ENCODE measurements around the gene ZNF48. TPM values are rescaled to one million over a fixed set of nuclear protein-coding genes. Genes with fewer than 3 reads are reported as not detected.
A peak's percentile ranks its signal among the peaks of the same experiment; 100 is the strongest.

The ZNF48 gene
- total RNA-seq, 1 donor = 10.9 TPM

GRCh38 chr16:30380803-30381208, 14.4 kb upstream of the ZNF48 start:
- no peaks in the 10 kb centered on the region for H3K36me3 ChIP-seq (ENCODE audit: insufficient read depth, low read length)
- no peak overlapping the region for H3K4me3 ChIP-seq (ENCODE audit: insufficient read depth, low read length)
- H4K20me1 ChIP-seq (ENCODE audit: insufficient read depth, low read length) = peaks cover 8% of the 10 kb centered on the region
- TF ChIP-seq, protein P1, sequence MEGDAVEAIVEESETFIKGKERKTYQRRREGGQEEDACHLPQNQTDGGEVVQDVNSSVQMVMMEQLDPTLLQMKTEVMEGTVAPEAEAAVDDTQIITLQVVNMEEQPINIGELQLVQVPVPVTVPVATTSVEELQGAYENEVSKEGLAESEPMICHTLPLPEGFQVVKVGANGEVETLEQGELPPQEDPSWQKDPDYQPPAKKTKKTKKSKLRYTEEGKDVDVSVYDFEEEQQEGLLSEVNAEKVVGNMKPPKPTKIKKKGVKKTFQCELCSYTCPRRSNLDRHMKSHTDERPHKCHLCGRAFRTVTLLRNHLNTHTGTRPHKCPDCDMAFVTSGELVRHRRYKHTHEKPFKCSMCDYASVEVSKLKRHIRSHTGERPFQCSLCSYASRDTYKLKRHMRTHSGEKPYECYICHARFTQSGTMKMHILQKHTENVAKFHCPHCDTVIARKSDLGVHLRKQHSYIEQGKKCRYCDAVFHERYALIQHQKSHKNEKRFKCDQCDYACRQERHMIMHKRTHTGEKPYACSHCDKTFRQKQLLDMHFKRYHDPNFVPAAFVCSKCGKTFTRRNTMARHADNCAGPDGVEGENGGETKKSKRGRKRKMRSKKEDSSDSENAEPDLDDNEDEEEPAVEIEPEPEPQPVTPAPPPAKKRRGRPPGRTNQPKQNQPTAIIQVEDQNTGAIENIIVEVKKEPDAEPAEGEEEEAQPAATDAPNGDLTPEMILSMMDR (IDR thresholded peaks at IDR 0.05; ENCODE audit: extremely low read depth, low read depth, low read length) = no peak
- DNase-seq (ENCODE audit: insufficient read length, low spot score, missing footprints) = peak; percentile 48
- H3K27me3 ChIP-seq (ENCODE audit: insufficient read depth, low read length) = no peaks in the 10 kb centered on the region
- no peaks in the 10 kb centered on the region for H3K9me3 ChIP-seq (ENCODE audit: low read depth, low read length)
- peaks cover 14% of the 10 kb centered on the region for H3K4me1 ChIP-seq (ENCODE audit: insufficient read depth, low read length)
- no peak overlapping the region for H3K27ac ChIP-seq (ENCODE audit: low read depth, low read length)
- H3K4me2 ChIP-seq (ENCODE audit: insufficient read depth, low read length) = no peak overlapping the region
- peaks cover 4% of the 10 kb centered on the region for H3K79me2 ChIP-seq (ENCODE audit: insufficient read depth, low read length)
- H2AFZ ChIP-seq (ENCODE audit: low read length) = no peak overlapping the region

- no peaks in the 10 kb centered on the region for H3K36me3 ChIP-seq (ENCODE audit: insufficient read depth, low read length)
- peak; percentile 69 for DNase-seq (ENCODE audit: insufficient read length, low spot score, missing footprints)
- peaks cover 8% of the 10 kb centered on the region for H4K20me1 ChIP-seq (ENCODE audit: insufficient read depth, low read length)
- no peak overlapping the region for H3K4me3 ChIP-seq (ENCODE audit: insufficient read depth, low read length)
- peaks cover 4% of the 10 kb centered on the region for H3K79me2 ChIP-seq (ENCODE audit: insufficient read depth, low read length)
- no peak overlapping the region for H3K27ac ChIP-seq (ENCODE audit: low read depth, low read length)
- no peaks in the 10 kb centered on the region for H3K27me3 ChIP-seq (ENCODE audit: insufficient read depth, low read length)
- H3K9me3 ChIP-seq (ENCODE audit: low read depth, low read length) = no peaks in the 10 kb centered on the region
- no peak overlapping the region for H3K4me2 ChIP-seq (ENCODE audit: insufficient read depth, low read length)
- H3K4me1 ChIP-seq (ENCODE audit: insufficient read depth, low read length) = peaks cover 14% of the 10 kb centered on the region
- TF ChIP-seq, protein P1 (IDR thresholded peaks at IDR 0.05; ENCODE audit: extremely low read depth, low read depth, low read length) = no peak
- H2AFZ ChIP-seq (ENCODE audit: low read length) = no peak overlapping the region
Observed at GRCh38 chr16:30381291-30382041, 13.8 kb upstream of the ZNF48 start.

GRCh38 chr16:30382111-30382881, 12.9 kb upstream of the ZNF48 start, which contains the start of gene SEPTIN1:
Gene SEPTIN1 (minus strand): TSS chr16:30382561. CDS start chr16:30382542, 19 bp downstream.
- Histone ChIP-seq H2AFZ (ENCODE audit: low read length) (no peak within 1 kb of the TSS), H3K4me2 (ENCODE audit: insufficient read depth, low read length) (no peak within 1 kb of the TSS), H3K36me3 (ENCODE audit: insufficient read depth, low read length) (no peaks in the 10 kb centered on the region), H3K79me2 (ENCODE audit: insufficient read depth, low read length) (peaks cover 4% of the 10 kb centered on the region), H3K27ac (ENCODE audit: low read depth, low read length) (no peak within 1 kb of the TSS), H3K4me3 (ENCODE audit: insufficient read depth, low read length) (no peak within 1 kb of the TSS), H3K4me1 (ENCODE audit: insufficient read depth, low read length) (peaks cover 10% of the 10 kb centered on the region), H4K20me1 (ENCODE audit: insufficient read depth, low read length) (peaks cover 8% of the 10 kb centered on the region), H3K9me3 (ENCODE audit: low read depth, low read length) (no peaks in the 10 kb centered on the region), H3K27me3 (ENCODE audit: insufficient read depth, low read length) (no peaks in the 10 kb centered on the region)
- TF ChIP-seq, protein P1 (IDR thresholded peaks at IDR 0.05; ENCODE audit: extremely low read depth, low read depth, low read length) = no peak
- DNase-seq (ENCODE audit: insufficient read length, low spot score, missing footprints) = peak; percentile 19

GRCh38 chr16:30383521-30383920, 11.7 kb upstream of the ZNF48 start:
- H4K20me1 ChIP-seq (ENCODE audit: insufficient read depth, low read length) = peaks cover 8% of the 10 kb centered on the region
- no peak overlapping the region for H3K4me2 ChIP-seq (ENCODE audit: insufficient read depth, low read length)
- no peaks in the 10 kb centered on the region for H3K9me3 ChIP-seq (ENCODE audit: low read depth, low read length)
- H3K4me1 ChIP-seq (ENCODE audit: insufficient read depth, low read length) = peaks cover 6% of the 10 kb centered on the region
- H3K79me2 ChIP-seq (ENCODE audit: insufficient read depth, low read length) = peaks cover 4% of the 10 kb centered on the region
- H3K27ac ChIP-seq (ENCODE audit: low read depth, low read length) = no peak overlapping the region
- no peaks in the 10 kb centered on the region for H3K27me3 ChIP-seq (ENCODE audit: insufficient read depth, low read length)
- DNase-seq (ENCODE audit: insufficient read length, low spot score, missing footprints) = peak; percentile 27
- H2AFZ ChIP-seq (ENCODE audit: low read length) = no peak overlapping the region
- H3K4me3 ChIP-seq (ENCODE audit: insufficient read depth, low read length) = no peak overlapping the region
- H3K36me3 ChIP-seq (ENCODE audit: insufficient read depth, low read length) = no peaks in the 10 kb centered on the region
- TF ChIP-seq, protein P1 (IDR thresholded peaks at IDR 0.05; ENCODE audit: extremely low read depth, low read depth, low read length) = no peak

Measured in osteoblast (primary cell).